Left cardiac atrium (tissue), 4 donors: ENCODE measurements around the gene TFEC. TPM values are rescaled to one million over a fixed set of nuclear protein-coding genes. Genes with fewer than 3 reads are reported as not detected.
"Not testable (repeated sequence)": the region's sequence is repeated elsewhere in the genome, so short reads cannot be mapped to it uniquely, and the experiment has no call there.

Experiments used
- ATAC-seq, 2 donors: fragments of 200-7000 bp; cut with Tn5 transposase; one replicate each; pipeline ENCODE4 v1.9.1; 2020; ENCODE audit warnings: mild to moderate bottlenecking in 2 of 2, moderate library complexity in 2 of 2
- DNase-seq: peaks from one replicate; pipeline ENCODE4 v3.0.0-alpha.2; 2020
- intact Hi-C, 2 donors: fragments of 100-400 bp; cut with DNase I; formaldehyde crosslinking; loops; one replicate each; pipeline versions ENCODE4 v1.14.1 to v1.15.1; 2022 to 2023
- total RNA-seq, 2 donors: library from RNA; stranded (reverse); fragmentation: NEBNext Ultra II Directional; extraction: Animal tissue kit (Norgen Biotek cat#: 25700); gene quantifications; one replicate each; pipeline ENCODE4 v1.2.1, GENCODE V29; 2021
- donor health status: DM: no; HTN: yes; CAD: no.
- donor health status: DM: no; HTN: yes; CAD: no; lungs with severe emphysema.
- donor health status: DM: yes; HTN: yes; CAD: no.
- donor health status: Dilated cardiomyopathy.

The TFEC gene
- total RNA-seq, 2 donors from 2014 or later, result 3.5 to 4.0 TPM

GRCh38 chr7:115940460-115941060 lies 90.0 kb downstream of the TFEC start:
- ATAC-seq (no peak), DNase-seq (no peak)
- intact Hi-C loops, result no loop called here

- ATAC-seq (no peak), DNase-seq (no peak)
- intact Hi-C loops, result no loop called here
Measured at GRCh38 chr7:115937960-115938359, 92.6 kb downstream of the TFEC start.

GRCh38 chr7:115933471-115933870 lies 97.1 kb downstream of the TFEC start:
- intact Hi-C loops, result no loop called here
- no peak for ATAC-seq

GRCh38 chr7:115932880-115933279 lies 97.7 kb downstream of the TFEC start:
- ATAC-seq (no peak), DNase-seq (no peak)
- intact Hi-C loops, result no loop called here

More at GRCh38 chr7:115933471-115933870, 97.1 kb downstream of the TFEC start:
- DNase-seq, result no peak

- intact Hi-C loops, DNase-seq, ATAC-seq: not testable (repeated sequence)
Measured at GRCh38 chr7:115930184-115930583, 100.4 kb downstream of the TFEC start.

GRCh38 chr7:115929736-115930135 lies 100.8 kb downstream of the TFEC start:
- DNase-seq, intact Hi-C loops, ATAC-seq: not testable (repeated sequence)

- intact Hi-C loops, result no loop called here
- ATAC-seq (no peak), DNase-seq (no peak)
Measured at GRCh38 chr7:115924411-115924810, 106.2 kb downstream of the TFEC start.

- intact Hi-C loops, result no loop called here
- DNase-seq, result no peak
- no peak for ATAC-seq
Measured at GRCh38 chr7:115920367-115920766, 110.2 kb downstream of the TFEC start.

GRCh38 chr7:115914951-115915350 lies 115.6 kb downstream of the TFEC start:
- intact Hi-C loops, result no loop called here
- DNase-seq, result no peak

GRCh38 chr7:115911465-115911864 lies 119.1 kb downstream of the TFEC start:
- intact Hi-C loops, result no loop called here

More at GRCh38 chr7:115914951-115915350, 115.6 kb downstream of the TFEC start:
- no peak for ATAC-seq

GRCh38 chr7:115910541-115911164 lies 119.9 kb downstream of the TFEC start:
- DNase-seq, result no peak
- intact Hi-C loops, result no loop called here
- ATAC-seq, result no peak

More at GRCh38 chr7:115911465-115911864, 119.1 kb downstream of the TFEC start:
- DNase-seq (no peak), ATAC-seq (no peak)

GRCh38 chr7:115906731-115907130 lies 123.8 kb downstream of the TFEC start:
- intact Hi-C loops, result loop anchor here in 1 of 2 donors (10.0 kb wide), 1 partner anchor 1042 kb away; no protein-coding TSS in a partner anchor
- no peak for DNase-seq
- no peak for ATAC-seq

- no peak for DNase-seq
- intact Hi-C loops, result no loop called here
Measured at GRCh38 chr7:115889669-115889984, 140.9 kb downstream of the TFEC start.

GRCh38 chr7:115888981-115889668 lies 141.4 kb downstream of the TFEC start:
- ATAC-seq (no peak), DNase-seq (no peak)
- intact Hi-C loops, result no loop called here

More at GRCh38 chr7:115889669-115889984, 140.9 kb downstream of the TFEC start:
- ATAC-seq, result no peak

- ATAC-seq (no peak), DNase-seq (no peak)
- intact Hi-C loops, result no loop called here
Measured at GRCh38 chr7:115885550-115885949, 145.0 kb downstream of the TFEC start.

Other genes with a start within 250 kb of the TFEC start
- 10 to 100 TPM; 22.5 to 27.6 TPM for gene TES, start 179.8 kb upstream of the TFEC start, total RNA-seq